Uterus (tissue), 2 donors: Measurements from ENCODE around the gene SIX5.

ENCODE experiments used
- POLR2A ChIP-seq, 2 donors: fragments of 450-650 bp; IDR thresholded peaks; one replicate each; pipeline ENCODE4 v1.6.1; 2016; ENCODE audit warnings: antibody characterized with exemption in 2 of 2, mild to moderate bottlenecking in 1 of 2, moderate library complexity in 1 of 2
- TF ChIP-seq, protein P1 (sequence below), 4 experiments: fragments of 200-600 bp in 2 of 4; fragments of 450-650 bp in 2 of 4; sonication (generic) in 2 of 4; IDR thresholded peaks; one replicate each; pipeline ENCODE4 v1.5.1; 2016 to 2019; ENCODE audit warnings: antibody characterized with exemption in 4 of 4, mild to moderate bottlenecking in 2 of 4, moderate library complexity in 1 of 4

DNA sequence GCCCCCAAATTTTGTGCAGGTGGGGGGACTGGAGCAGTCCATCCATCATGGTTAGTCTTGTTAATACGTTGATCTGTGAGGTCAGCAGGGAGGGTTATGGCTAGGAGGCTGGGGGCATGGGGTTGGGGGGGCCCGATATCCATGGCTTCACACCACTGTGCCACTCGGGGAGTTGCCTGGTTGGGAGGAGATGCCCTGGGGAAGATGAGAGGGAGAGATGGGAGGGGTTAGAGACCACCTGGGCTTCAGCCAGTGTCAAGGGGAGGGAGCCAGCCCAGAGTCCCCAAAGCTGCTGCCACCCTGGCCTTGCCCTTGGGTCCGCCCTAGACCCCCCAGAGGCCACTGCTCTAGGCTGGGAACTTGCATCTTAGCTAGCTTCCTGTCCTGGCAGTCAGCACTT is 15.0 kb upstream of the SIX5 start:
- TF ChIP-seq POLR2A (IDR thresholded peaks at IDR 0.05) = no peak
- TF ChIP-seq, protein P1, sequence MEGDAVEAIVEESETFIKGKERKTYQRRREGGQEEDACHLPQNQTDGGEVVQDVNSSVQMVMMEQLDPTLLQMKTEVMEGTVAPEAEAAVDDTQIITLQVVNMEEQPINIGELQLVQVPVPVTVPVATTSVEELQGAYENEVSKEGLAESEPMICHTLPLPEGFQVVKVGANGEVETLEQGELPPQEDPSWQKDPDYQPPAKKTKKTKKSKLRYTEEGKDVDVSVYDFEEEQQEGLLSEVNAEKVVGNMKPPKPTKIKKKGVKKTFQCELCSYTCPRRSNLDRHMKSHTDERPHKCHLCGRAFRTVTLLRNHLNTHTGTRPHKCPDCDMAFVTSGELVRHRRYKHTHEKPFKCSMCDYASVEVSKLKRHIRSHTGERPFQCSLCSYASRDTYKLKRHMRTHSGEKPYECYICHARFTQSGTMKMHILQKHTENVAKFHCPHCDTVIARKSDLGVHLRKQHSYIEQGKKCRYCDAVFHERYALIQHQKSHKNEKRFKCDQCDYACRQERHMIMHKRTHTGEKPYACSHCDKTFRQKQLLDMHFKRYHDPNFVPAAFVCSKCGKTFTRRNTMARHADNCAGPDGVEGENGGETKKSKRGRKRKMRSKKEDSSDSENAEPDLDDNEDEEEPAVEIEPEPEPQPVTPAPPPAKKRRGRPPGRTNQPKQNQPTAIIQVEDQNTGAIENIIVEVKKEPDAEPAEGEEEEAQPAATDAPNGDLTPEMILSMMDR (IDR thresholded peaks at IDR 0.05) = no peak
